Measurements from ENCODE around the gene DENND1B.
"Not testable (repeated sequence)": the region's sequence is repeated elsewhere in the genome, so short reads cannot be mapped to it uniquely, and the experiment has no call there.

The DENND1B gene

DNA sequence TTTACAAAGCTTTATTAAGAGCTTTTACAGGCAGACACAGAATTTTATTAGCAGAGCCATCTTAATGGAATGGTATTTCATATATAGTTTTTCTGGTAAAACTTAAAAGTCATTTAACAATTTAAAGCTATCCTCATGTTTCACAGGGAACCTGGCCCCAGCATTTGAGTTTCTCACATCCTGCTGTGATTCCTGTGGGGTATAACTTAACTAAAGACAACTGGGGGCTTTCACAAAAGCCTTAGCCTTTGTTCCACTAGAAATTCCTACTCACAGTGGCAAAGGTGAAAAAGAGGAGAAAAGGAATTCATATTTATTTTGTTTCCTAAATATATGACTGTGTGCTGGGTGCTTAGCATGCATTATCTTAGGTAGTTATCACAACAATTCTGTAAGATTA, 233.9 kb downstream of the DENND1B start:
- no peak for DNase-seq

DNA sequence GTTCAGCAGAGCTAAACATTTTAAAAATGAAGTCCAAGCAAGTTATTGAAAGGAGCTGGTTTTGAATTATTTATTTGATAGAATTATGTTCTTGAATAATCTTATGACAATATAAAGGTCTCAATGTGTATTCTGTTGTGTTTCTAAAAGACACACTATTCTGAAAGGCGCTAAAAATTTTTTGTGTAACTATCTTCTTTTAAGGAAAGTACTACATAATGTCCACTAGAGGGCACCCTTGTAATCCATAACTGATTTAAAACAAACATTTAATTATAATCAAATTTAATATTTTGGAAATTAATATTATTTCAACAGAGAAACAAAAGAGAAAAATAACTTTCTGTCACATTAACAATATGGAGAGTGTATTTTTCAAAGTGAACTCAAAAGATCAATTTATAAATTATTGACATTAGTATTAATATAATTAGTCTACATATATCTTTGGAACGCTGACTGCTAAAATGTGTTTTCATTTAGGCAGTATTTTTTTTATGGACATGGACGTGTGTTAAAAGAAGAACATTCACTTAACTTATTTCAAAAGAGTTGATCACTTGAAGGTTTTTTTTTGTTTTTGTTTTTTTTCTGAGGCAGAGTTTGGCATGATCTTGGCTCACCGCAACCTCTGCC, 248.4 kb downstream of the DENND1B start:
- peak; percentile 14 for DNase-seq

DNA sequence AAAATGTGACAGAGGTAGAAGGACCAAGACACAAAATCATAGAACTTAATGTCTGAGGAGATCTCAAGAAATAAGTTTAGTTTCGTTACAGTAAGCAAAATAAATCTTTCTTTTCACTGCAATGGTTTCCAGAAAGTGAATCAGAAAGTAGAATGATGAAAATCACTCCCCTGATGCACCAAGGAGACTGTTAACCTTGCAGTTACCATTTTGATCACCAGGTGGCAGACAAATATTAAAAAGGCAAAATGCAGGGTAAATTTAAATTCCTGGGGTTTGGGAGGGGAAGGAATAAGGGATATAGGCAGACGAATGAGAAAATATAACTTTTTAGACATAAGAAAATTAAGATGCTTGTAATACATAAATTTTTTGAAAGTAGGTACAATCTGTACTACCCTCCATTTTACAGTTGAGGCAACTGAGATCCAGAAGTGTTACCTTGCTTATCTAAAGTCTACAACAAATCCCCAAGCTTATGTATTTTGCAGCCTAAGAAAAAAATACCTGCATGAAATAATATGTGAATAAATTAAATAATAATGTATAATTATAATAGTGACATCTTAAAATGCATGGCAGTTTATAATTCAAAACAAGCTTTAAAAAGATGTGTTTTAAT, 254.1 kb downstream of the DENND1B start:
- DNase-seq: peak; percentile 55

DNA sequence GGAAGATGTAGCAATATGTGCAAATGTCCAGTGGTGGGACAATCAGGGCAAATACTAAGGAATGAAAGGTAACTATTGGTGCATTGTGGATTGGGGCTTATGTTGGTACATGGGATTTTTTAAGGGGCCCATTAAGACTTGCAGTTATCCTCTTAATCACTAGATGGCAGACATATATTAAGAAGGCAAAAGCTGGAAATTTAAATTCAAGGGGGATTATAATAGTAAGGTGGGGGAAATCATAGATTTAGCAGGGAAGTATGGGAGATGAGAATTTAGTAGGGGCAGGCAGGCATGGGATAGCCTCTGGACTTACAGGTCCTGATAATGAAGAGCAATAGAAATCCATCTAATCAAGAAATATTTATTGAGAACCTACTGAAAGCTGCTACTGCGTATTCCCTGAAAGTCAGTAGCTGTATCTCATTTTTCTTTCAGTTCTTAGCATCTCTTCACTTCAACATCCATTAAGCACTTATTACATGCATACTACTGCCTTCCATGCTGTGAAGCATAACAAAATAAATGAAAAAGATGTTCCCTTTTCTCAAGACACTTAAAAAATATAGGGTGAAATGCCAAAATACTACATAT, 255.4 kb downstream of the DENND1B start:
- DNase-seq: peak; percentile 5

DNA sequence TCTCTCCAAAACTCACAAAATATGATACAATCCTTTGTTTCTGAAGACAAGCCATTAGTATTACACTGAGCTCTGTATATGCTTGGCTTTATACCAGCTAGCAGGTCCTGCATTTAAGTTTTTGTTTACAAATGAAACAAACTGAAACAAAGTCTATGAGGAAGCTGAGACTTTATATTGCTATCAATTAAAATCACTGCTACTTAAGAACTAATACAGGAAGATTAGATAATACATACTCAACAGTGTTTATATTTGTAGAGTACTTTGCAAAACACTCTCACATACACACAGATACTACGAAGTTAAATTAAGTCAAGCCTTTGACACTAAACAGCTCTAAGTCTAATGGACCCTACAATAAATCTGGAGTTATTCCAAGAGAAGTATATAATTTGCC, 259.9 kb downstream of the DENND1B start:
- DNase-seq: no peak

DNA sequence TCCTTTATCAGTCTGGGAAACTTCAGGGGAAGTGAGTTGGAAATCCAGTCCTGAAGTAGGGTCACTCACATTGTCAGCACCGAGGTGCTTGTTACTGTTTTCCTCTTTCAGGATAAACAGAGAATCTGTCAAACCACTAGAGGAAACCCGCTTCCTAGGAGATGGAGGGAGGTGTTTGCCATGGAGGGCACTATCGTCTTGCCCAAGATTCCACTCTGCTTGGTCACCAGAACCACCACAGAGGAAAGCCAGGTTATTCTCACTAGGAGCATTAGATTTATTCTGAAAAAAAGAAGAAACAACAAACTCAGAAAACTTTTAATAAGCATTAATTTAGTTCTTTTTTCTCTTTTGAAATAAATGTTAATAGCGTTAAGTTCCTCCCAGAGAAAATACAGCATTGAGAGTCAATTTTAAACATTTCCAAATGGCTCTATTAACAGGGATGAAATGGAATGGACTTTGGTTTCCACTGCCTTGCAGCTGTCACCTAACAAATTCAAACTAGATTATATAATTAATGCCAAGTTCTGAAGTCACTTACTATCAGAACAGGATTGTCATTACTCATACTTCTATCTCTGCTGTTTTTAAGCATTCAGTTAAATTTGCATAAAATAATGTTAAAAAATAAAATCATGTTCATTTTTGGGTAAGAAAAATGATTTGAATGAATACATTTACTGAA, 264.4 kb downstream of the DENND1B start:
- DNase-seq: no peak

DNA sequence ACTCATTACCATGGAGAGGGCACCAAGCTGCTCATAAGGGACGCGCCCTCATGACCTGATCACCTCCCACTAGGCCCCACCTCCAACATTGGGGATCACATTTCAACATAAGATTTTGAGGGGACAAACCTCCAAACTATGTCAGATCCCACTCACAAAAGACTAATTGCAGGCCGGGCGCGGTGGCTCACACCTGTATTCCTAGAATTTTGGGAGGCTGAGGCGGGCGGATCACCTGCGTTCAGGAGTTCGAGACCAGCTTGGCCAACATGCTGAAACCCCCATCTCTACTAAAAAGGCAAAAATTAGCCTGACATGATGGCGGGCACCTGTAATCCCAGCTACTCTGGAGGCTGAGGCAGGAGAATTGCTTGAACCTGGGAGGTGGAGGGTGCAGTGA, 278.6 kb downstream of the DENND1B start:
- DNase-seq: no peak

DNA sequence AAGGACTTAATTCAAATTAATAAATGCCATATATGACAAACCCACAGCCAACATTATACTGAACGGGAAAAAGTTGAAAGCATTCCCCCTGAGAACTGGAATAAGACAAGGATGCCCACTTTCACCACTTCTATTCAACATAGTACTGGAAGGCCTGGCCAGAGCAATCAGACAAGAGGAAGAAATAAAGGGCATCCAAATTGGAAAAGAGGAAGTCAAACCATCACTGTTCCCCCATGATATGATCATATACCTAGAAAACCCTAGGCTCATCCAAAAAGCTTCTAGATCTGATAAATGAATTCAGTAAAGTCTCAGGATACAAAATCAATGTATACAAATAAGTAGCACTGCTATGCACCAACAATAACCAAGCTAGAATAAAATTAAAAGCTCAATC, 283.8 kb downstream of the DENND1B start:
- DNase-seq: not testable (repeated sequence)

DNA sequence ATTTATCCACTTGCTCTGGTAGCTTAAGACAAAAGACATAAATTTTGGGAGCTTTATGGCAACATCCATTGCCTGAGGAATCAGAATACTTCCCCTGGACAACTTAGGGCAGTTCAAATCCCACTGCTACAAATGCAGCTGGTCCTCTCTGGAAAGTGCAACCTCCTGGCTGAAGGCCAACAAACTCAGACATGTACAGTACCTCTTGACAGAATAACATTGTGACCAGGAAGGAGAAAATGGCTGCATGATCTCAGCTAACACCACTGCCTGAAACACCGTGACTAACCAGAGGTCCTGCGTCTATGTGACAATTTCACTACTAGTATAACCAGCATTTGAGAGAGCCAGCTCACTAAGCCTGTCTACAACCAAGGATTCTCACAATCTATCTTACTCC, 288.3 kb downstream of the DENND1B start:
- no peak for DNase-seq

DNA sequence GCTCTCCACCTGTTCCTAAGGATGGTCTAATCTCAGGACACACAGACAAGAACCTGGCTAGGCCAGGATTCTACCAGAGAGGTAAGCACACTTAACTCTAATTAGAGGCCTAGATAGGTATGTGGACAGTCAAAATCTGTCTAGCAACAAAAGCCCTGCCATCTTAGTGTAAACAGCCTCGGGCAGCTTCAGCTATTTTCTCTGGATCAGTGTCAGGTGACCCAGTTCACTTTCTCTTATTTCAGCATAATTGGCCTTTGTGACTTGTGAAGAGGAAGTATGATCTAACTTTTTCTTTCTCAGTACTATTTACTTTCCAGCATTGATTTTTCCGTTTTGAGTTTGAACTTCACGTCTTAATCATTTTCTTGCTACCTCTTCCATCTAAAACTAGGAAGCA, 289.5 kb downstream of the DENND1B start:
- no peak for DNase-seq

DNA sequence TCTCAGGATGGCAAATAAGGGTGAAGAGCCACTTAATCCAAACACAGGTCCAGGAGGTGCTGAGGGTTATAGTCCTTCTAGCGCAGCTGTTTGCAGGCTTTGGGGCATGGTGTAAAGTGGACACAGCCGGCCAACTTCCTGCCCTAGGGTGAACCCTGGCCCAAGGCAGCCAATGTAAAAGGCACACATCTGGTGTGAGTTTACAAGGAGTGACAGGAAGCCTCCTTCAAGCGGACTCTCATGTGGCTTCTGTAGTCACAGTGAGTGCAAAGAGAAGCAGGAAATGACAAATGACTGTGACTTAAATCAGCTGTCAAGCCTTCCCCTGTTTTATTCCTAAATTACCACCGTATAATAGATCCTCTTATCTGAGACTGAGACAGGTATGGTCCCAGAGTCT, 294.2 kb downstream of the DENND1B start:
- DNase-seq: peak; percentile 42

DNA sequence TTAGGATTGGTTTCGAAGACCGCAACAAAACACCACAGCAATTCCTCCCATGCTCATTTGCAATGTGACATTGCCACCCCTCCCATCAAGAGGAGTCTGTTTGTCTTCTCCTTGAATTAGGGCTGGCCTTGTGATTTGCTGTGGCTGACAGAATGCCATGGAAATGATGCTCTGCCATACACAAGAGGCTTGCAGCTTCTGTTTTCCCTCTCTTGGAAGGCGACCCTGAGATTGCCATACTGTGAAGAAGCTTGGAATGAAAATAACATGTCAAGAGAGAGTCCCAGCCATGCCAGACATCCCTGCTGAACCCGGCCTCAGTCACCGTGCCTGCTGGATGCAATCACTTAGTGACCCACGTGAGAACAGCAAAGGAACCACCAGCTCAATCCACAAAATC, 294.8 kb downstream of the DENND1B start:
- DNase-seq: no peak

DNA sequence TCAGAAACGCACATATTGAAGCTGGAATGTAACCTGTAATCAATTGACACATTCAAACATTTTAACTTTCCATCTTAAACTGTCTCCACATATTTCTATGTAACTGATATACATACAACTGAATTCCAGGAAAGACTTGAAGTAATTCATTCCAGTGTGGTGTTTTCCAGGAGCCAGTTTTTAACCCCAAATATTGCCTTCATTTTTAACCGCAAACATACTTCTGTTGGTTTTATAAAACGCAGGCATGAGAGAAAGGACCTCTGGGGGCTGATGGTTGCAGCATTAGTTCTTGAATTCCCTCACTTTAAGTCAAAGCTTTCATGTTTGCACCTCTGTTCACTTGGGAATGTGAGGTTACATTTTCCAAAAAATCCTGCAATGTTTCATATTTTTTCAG, 303.1 kb downstream of the DENND1B start:
- no peak for DNase-seq

DNA sequence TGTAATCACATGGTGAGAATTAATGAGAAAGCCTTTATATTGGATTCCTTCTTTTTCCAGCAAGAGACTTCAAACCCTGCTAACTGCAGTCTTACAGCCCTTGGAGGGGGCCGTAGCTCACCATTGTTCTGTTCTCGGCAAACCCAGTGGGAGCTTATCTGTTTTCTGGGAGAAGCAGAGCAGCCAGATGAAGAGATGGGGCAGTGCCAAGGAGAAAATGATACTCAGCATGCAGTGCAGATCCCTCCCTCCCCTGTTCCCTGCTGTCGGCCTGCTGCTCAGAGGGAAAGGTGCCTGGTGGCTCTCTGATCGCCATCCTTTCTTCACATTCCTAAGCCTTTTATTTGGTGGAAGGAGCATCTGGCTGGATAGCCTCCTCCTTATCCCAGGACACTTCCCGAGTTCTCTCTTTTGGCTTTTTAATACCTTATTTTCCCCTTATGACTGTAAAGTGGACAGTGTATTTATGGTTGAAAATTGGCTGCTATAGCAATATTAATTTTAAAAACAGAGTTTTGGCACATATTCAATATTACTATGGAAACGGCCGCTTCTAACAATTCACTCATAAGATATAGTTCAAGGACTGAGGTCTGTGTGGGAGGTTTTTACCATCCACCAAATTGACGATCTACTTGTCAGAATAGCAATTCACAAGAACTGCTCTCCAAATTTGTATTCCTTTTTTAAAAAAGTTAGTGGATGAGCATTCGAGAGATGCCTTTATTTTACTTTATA, 303.9 kb downstream of the DENND1B start:
- no peak for DNase-seq

DNA sequence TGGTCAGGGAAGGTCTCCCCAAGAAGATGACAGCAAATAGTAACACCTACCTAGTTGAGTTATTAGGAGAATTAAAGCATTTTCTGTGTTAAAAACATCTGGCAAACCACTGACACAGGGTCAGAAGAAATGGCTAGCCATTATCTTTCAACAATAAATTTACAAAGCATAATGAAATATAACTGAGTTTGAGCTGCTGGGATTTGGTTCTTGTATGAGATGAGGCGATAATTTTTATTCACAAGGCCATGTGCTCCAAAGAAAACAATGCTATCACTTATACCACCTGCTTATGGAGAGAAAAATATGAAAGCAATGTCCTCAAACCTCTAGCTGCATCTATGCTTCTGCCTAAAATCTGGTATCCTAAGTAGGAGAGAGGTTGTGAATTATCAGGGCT, 304.9 kb downstream of the DENND1B start:
- DNase-seq: no peak

DNA sequence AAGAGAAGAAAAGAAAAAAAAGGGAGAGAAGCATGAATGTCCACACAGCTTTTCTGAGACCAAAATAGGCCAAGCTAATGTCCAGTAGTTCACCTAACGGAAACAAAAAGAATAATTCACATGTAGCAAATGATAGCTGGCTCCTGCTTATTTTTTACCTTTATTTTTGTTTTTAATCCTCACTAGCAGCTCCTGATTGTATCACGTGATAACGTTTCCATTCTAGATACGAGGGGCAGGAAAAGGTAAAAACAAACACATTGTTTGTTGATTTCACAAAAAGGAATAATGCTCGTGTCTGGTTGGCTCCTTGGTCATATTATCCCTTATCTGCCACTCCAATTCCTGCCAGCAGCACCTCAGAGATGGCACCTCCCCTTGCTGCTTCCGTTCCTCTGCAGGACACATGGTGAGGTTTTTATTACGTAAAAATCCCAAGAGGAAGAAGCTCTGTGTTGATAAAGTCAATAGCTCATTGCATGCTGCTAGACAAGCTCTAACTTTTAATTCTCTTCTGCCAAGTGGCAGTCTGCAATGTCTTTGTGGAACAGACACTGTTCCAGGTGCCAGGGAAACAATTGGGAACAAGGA, 305.6 kb downstream of the DENND1B start:
- no peak for DNase-seq

DNA sequence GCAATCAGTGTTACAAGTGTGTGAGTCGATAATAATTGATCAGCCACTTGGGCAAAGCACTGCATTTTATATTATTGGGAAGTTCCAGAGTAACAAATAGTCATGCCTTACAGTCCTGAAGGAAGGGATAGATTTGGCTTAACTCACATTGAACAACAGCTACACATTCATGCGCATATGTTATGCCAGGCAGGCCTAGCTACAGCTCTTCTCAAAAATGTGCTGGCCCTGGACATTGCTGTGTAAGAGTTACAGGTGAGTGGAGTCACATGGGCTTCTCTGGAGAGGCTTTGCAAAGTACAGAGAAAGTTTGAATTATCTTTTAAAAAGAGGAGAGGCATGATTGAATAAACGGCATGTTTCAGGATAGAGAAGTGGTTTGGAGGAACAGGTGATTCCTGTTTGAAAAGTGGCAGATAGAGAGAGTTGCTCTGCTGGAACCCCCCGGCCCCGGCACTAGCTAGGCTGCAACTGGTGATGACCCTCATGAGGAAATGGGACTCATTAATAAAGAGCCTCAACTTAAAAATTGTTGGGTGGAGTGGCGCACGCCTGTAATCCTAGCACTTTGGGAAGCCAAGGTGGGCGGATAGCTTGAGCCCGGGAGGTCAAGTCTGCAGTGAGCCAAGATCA, 306.6 kb downstream of the DENND1B start:
- no peak for DNase-seq

DNA sequence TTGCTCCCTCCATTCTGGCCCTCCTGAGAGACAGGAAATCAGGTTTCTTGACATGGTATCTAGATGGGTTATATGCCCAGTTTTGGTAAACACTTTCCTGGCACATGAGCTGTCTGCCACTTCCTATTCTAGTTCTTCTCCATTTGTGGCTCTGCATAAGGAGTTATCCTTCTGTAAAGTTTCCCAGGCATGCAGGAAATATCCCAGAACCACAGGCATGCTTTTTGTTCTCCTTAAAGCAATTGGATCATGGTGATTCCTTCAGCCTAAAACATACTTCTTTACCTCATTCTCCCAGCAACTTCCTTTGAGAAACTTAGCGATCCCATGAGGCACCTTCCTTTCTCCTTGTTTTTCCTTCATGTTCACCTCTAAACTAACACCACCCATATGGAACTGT, 307.4 kb downstream of the DENND1B start:
- DNase-seq: no peak

DNA sequence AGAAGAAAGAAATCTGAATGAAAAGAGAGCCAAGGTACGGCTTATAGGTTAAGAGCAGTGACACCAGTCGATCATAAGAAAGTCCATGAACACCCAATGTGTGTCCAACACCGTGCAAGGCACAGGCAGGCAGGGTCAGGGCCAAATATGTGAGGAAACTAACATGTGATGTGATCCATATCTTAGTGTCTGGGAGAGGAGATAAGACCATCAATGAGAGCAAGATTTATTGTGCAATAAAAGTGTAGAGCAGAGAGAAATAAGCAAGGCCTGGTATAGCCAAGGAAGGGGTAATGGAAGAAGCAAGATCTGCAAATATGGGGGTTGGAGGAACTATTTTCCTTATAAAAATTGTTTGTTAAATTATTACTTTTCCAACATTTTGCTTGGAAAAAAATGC, 308.5 kb downstream of the DENND1B start:
- DNase-seq: no peak

DNA sequence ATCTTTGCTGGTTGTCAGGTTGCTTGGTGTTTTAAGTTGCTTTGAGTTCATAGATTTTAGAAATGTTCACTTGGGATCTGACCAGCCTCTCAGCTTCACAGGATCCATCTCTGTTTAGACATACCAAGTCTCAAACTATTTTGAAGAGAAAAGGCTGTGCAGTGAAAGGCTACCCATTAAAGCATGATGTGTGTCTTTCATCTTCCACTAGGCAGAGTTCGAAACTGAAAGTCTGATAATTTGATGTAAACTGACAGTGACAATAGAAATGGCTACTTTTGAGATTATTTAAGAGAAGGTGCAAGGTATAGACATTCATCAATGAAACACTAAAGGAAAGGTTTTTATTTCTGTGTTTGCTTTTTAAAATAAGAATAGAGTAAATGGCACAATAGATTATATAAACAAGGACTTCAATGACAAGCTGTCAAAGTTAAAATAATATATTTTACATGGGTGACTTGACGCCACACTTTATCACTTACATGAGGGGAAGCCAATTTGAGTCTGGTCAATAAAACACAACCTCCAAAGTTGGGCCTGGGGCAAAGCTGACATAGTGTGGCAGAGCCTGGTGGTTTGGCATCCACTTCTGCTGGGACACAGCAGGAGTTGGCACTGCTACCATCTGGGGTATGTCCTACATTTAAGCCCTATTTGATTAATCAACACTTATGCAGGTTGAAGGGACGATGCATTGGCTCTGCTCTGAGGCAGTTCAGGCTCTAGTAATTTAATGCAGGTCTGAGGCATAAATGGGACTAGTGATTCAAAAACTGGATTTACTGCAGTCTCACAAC, 309.6 kb downstream of the DENND1B start:
- no peak for DNase-seq

DNA sequence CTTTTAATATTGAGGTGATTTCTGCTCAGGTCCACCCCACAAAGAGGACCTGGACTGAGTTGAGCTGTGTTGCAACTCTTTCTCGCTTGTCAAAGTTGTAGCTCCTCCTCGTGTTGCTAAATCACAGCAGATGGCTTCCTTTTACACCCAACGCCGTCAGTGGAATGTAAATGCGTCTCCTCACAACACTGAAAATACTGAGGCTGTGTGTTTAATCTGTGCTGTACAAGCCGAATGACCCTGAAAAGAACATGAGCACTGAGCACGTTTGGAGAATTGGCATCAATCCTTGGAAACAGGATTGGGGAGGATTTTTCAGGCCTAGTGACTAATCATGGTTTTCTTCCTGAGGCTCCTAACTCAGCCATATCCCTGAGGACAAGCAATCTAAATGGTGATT, 311.2 kb downstream of the DENND1B start:
- DNase-seq: no peak

DNA sequence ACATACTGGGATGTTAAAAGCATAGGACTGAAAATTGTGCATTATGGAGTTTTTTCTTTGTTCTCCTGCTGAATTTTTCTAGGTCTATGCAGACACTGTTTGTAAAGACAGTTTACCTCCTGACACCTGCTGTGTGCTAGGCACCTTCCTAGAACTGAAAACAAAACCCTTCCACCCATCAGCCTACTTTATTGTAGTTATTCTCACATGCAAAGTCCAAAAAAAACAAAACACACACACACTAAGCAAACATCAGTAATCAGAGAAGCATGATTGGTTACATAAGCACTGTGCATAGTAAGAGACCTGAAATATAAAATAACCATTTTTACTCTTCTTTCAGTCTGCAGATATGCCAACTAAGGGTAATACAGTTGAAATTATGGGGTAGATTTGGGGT, 312.1 kb downstream of the DENND1B start:
- no peak for DNase-seq
